ENCODE results near the gene RMI1.
"Not testable (repeated sequence)": the region's sequence is repeated elsewhere in the genome, so short reads cannot be mapped to it uniquely, and the experiment has no call there.

The RMI1 gene

DNA sequence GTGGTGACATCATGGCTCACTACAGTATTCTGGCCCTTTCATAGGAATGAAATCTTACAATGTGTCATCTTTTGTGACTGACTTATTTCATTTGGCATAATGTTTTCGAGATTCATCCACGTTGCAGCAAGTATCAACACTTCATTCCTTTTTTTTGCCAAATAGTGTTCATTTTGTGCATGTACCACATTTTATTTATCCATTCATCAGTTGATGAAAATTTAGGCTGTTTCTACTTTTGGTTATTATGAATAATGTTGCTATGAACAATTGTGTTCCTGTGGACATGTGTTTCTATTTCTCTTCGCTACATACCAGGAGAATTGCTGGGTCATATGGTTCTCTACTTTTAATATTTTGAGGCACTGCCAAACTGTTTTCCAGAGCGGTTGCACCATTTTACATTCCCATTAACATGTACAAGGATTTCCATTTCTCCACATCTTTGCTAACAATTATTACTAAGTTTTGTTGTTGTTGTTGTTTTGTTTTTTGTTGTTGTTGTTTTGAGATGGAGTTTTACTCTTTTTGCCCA lies 43.5 kb downstream of the RMI1 start:
- no peak for DNase-seq

DNA sequence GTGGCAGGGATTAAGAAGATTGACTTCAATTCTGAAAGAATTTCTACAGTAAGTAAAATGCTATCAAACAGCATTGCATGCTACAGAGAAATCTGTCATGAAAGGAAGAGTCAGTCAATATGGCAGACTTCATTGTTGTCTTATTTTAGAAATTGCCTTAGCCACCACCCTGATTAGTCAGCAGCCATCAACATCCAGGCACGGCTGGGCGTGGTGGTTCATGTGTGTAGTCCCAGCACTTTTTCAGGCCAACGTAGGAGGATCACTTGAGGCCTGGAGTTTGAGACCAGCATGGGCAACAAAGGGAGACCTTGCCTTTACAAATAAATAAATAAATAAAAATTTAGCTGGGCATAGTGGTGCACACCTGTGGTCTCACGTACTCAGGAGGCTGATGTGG lies 46.6 kb downstream of the RMI1 start:
- no peak for DNase-seq

DNA sequence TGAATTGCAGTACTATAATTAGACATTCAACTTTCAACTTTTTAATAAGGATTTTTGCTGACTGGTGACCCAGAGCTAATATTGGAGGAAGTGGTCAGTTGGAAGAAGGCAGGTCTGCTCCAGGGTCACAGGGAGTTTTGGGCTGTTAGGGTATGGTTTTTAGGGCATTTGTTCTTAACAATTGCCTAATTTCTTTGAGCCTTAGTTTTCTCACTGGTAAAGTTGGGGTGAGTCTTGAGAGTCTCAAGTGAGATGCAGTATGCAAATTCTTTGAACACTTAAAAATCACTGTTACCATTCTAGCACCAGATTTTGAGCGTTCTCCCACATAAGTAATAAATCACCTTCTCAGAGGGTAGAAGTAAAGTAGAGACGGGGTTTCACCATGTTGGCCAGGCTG lies 50.9 kb downstream of the RMI1 start:
- DNase-seq = no peak

DNA sequence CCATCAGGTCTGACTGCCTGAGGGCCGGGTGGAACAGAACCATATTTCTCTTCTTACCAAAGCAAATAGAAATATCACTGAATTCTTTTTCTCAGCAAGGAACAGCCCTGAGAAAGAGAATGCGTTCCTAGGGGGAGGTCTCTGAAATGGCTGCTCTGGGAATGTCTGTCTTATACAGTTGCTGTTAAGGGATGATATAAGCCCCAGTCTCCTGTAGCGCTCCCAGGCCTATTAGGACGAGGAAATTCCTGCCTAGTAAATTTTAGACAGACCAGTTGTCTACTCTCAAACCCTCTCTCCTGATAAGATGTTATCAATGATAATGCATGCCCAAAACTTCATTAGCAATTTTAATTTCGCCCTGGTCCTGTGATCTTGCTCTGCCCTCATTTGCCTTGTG lies 61.3 kb downstream of the RMI1 start:
- DNase-seq = not testable (repeated sequence)

DNA sequence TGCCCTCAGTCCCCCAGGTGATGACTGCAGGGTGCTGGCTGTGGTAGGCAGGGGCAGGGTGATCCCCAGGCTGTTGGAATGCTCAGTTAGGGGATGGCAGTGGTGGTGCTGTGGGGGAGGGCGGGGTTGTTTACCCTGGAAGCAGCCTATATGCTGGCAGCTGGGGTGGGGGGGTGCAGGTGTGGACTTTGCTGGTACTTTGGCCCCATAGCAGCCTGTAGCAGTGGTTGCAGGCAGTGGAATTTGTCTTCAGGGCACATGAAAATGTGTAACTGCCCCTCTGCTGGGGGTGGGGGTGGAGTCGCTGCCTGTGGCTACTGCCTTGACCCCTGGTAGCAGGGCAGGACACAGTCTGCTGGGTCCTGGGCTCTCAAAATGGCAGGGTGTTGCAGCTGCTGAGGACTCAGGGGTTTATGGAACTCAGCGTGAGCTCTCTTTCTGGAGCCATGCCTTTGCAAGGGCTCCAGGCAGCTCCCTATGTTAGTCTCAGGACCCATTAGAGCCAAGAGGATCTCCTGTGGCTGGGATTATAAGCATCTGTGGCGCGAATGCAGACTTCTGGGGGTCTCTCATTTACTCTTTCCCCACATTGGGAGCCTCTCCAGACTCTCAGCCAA lies 65.0 kb downstream of the RMI1 start:
- no peak for DNase-seq
